ENCODE results near the gene ANO3. TPM values are rescaled to one million over a fixed set of nuclear protein-coding genes. Genes with fewer than 3 reads are reported as not detected.

The ANO3 gene
- total and polyA plus RNA-seq, 2 of the 8 experiments (the other 6 are each of a cell fraction or from before 2014, with no cell fraction given) = not detected

- H2AK5ac ChIP-seq (ENCODE audit: low read depth, low read length) = no peak overlapping the region
- H3K18ac ChIP-seq (ENCODE audit: extremely low read depth, low read length) = no peak overlapping the region
- DNase-seq (ENCODE audit: low read depth in 1 of 2, low spot score in 2 of 2) = no peak
- ChIA-PET CTCF (ENCODE audit: partially characterized antibody) (no interaction called here), POLR2A (ENCODE audit: partially characterized antibody) (no interaction called here)
- H3K79me1 ChIP-seq (ENCODE audit: low read depth, low read length) = no peaks in the 10 kb centered on the region
- H2BK5ac ChIP-seq (ENCODE audit: low read depth, low read length) = no peak overlapping the region
- no peak for TF ChIP-seq EP300 (IDR thresholded peaks at IDR 0.05; ENCODE audit: borderline replicate concordance in 1 of 2, low read depth in 2 of 2, low read length in 2 of 2)
- TF ChIP-seq KDM4A (IDR thresholded peaks at IDR 0.05; ENCODE audit: low read depth, low read length, severe bottlenecking) = no peak
- no peak for TF ChIP-seq RAD21 (IDR thresholded peaks at IDR 0.05 in 1 of 2, conservative IDR thresholded peaks at IDR 0.05 in 1 of 2; ENCODE audit: low read depth in 2 of 2, low read length in 2 of 2)
- TF ChIP-seq TAF7 (optimal IDR thresholded peaks at IDR 0.05; ENCODE audit: borderline replicate concordance, low read depth, low read length) = no peak
- TF ChIP-seq ATF3 (IDR thresholded peaks at IDR 0.05; ENCODE audit: insufficient read depth, low read depth, low read length) = no peak
- no peak for TF ChIP-seq EGR1 (IDR thresholded peaks at IDR 0.05; ENCODE audit: borderline replicate concordance, low read depth, low read length)
- no peak for TF ChIP-seq SRF (IDR thresholded peaks at IDR 0.05; ENCODE audit: low read depth, low read length)
- TF ChIP-seq POLR2A (IDR thresholded peaks at IDR 0.05; ENCODE audit: control extremely low read depth in 1 of 2, low read depth in 2 of 2, low read length in 2 of 2) = no peak
- no peak for TF ChIP-seq ZNF274 (IDR thresholded peaks at IDR 0.05; ENCODE audit: borderline replicate concordance, extremely low read depth, low read length)
- no peak for TF ChIP-seq TEAD4 (IDR thresholded peaks at IDR 0.05; ENCODE audit: low read depth, low read length)
- TF ChIP-seq GTF2F1 (IDR thresholded peaks at IDR 0.05; ENCODE audit: borderline replicate concordance, low read depth, low read length) = no peak
- no peak overlapping the region for H3K14ac ChIP-seq (ENCODE audit: insufficient read length)
- H2BK20ac ChIP-seq (ENCODE audit: low read length) = no peak overlapping the region
- H3K23ac ChIP-seq (ENCODE audit: insufficient read length) = no peak overlapping the region
- no peaks in the 10 kb centered on the region for H3K9me3 ChIP-seq (ENCODE audit: insufficient read depth in 2 of 2, low read depth in 1 of 2, low read length in 1 of 2)
- H3K27ac ChIP-seq (ENCODE audit: low read depth, low read length) = no peak overlapping the region
- no peaks in the 10 kb centered on the region for H3K36me3 ChIP-seq (ENCODE audit: control insufficient read depth in 2 of 4, insufficient read depth in 4 of 4, low read length in 3 of 4)
- no peak overlapping the region for H2BK12ac ChIP-seq (ENCODE audit: low read depth, low read length)
- no peaks in the 10 kb centered on the region for H3K79me2 ChIP-seq (ENCODE audit: control insufficient read depth in 1 of 2, insufficient read depth in 2 of 2, low read length in 2 of 2)
- no peak overlapping the region for H2AFZ ChIP-seq (ENCODE audit: low read length)
- no peak overlapping the region for H3K4me2 ChIP-seq (ENCODE audit: insufficient read depth in 1 of 2, low read depth in 2 of 2, low read length in 2 of 2)
- no peak overlapping the region for H3K4ac ChIP-seq (replicated peaks; ENCODE audit: insufficient read length, low read depth, low read length)
- H4K5ac ChIP-seq (ENCODE audit: insufficient read length, low read depth, low read length) = no peak overlapping the region
- H3K4me1 ChIP-seq (replicated peaks in 1 of 4; ENCODE audit: control insufficient read depth in 3 of 4, insufficient read depth in 4 of 4, low read length in 3 of 4) = no peaks in the 10 kb centered on the region
- no peak overlapping the region for H3K9ac ChIP-seq (replicated peaks in 1 of 4; ENCODE audit: extremely low read depth in 1 of 4, low read depth in 3 of 4, low read length in 3 of 4)
- H4K91ac ChIP-seq (replicated peaks; ENCODE audit: insufficient read length, low read length) = no peak overlapping the region
- no peak for FAIRE-seq
- no peak overlapping the region for H3K56ac ChIP-seq (replicated peaks; ENCODE audit: insufficient read length, low read depth, low read length)
- no peak overlapping the region for H2BK120ac ChIP-seq (replicated peaks; ENCODE audit: low read depth, low read length)
- H3K27me3 ChIP-seq (replicated peaks in 1 of 4; ENCODE audit: control insufficient read depth in 3 of 4, extremely low read depth in 1 of 4, insufficient read depth in 3 of 4, low read length in 3 of 4) = no peaks in the 10 kb centered on the region
- no peak overlapping the region for H2BK15ac ChIP-seq (ENCODE audit: low read length)
- no peak overlapping the region for H3K4me3 ChIP-seq (ENCODE audit: extremely low read depth in 1 of 4, insufficient read depth in 2 of 4, low read depth in 3 of 4, low read length in 4 of 4)
- no peak overlapping the region for H4K8ac ChIP-seq (ENCODE audit: extremely low read depth, insufficient read depth, low read length)
- no peaks in the 10 kb centered on the region; the same call in 1 of the 2 replicates for H3K23me2 ChIP-seq (ENCODE audit: low read depth, low read length)
- H4K20me1 ChIP-seq (replicated peaks in 1 of 2; ENCODE audit: control insufficient read depth in 1 of 2, insufficient read depth in 2 of 2, low read length in 2 of 2) = no peaks in the 10 kb centered on the region
These were observed 133.3 kb downstream of the ANO3 start for GRCh38 chr11:26465274-26465673.
